ENCODE measurements around the gene MGARP. TPM values are rescaled to one million over a fixed set of nuclear protein-coding genes. Genes with fewer than 3 reads are reported as not detected.
A peak's percentile ranks its signal among the peaks of the same experiment; 100 is the strongest.

Gene MGARP
- 20.3 and 22.9 TPM in 2 replicates for polyA plus RNA-seq (2012; rRNA removed)
- polyA plus RNA-seq (2012; cell fraction: cytosol; rRNA removed) = 26.7 and 33.6 TPM in 2 replicates
- polyA plus RNA-seq (2012; cell fraction: nucleus; rRNA removed) = 4.5 and 7.4 TPM in 2 replicates

DNA sequence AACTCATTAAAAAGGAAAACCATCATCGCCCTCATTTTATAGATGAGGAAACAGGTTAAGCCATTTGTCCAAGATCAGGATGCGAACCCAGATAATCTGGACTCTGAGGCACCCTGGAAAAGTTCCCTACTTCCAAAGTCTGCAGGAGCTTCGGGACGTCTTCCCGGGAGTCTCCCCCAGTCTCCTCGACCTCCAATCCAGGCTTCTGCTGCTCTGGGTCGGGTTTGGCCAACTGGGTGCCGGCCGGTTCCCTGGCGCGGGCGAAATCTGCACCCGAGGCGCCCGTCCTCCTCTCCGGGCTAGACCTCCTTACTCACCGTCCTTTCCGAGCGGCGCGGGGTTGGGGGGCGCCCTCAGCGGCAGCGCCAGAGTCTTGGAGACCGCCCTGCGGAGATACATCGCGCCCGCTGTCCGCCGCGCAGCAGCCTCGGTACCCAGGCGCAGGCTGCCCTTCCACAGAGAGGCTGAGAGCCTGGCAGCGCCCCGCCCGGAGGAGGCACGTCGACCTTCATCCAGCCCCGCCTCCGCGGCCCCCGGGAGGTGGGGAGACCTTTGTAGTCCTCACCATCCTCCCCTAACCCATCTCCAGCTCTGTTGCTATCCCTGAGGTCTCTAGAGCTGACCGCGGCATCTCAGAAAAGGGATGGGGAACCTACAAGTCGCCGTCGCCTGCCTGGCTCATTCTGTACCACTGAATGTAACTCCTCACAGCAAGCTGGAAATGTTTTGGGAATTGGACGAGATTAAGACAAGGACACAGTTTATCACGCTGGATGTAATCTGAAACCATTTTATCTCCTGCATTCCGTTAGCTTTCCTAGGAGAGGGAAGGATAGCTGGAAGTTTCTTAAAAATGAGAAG is at the start of gene MGARP:
Gene MGARP (minus strand): TSS at position 466 of the 861 bp plus-strand sequence. CDS start 67 bp downstream, at position 399.
- WGBS (ENCODE audit: low lambda C conversion rate) = 57% methylated on average over 51 of the region's 51 CpGs
- H3K27ac ChIP-seq (ENCODE audit: low read depth in 2 of 2, low read length in 1 of 2) = no peak within 1 kb of the TSS

DNA sequence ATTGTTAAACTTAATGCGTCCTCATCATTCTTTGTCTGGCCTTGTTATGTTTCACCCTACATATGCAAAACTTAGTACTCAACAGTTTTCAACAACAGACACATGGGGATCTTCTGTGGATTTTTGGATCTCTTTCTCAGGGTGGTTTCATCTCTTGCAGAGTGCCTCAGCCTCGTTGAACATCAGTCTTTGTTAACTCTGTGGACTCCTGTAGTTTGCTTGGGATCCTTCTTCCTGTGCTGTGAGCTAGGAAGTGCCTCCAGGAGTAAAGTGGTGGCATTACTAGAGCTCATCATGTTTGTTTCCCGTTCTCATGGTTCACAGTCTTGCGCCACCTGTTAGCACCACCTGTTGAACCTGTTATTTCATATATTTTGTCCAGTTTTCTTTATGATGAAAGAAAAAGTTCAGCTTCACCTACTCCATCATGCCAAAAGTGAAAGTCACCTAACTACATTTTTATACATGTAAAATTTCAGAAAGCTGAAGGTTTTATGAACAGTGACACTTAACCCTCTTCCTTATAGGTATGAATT is 49.7 kb upstream of the MGARP start:
- no peak overlapping the region for H3K4me2 ChIP-seq
- no peak for DNase-seq
- no peak for TF ChIP-seq POLR2AphosphoS5 (IDR thresholded peaks at IDR 0.05; ENCODE audit: low read depth, low read length)
- TF ChIP-seq NRF1 (IDR thresholded peaks at IDR 0.05; ENCODE audit: low read depth, low read length) = no peak
- TF ChIP-seq, protein P1, sequence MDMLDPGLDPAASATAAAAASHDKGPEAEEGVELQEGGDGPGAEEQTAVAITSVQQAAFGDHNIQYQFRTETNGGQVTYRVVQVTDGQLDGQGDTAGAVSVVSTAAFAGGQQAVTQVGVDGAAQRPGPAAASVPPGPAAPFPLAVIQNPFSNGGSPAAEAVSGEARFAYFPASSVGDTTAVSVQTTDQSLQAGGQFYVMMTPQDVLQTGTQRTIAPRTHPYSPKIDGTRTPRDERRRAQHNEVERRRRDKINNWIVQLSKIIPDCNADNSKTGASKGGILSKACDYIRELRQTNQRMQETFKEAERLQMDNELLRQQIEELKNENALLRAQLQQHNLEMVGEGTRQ (IDR thresholded peaks at IDR 0.05; ENCODE audit: borderline replicate concordance, low read depth, low read length) = no peak
- TF ChIP-seq JUND (IDR thresholded peaks at IDR 0.05) = no peak
- TF ChIP-seq, protein P2, sequence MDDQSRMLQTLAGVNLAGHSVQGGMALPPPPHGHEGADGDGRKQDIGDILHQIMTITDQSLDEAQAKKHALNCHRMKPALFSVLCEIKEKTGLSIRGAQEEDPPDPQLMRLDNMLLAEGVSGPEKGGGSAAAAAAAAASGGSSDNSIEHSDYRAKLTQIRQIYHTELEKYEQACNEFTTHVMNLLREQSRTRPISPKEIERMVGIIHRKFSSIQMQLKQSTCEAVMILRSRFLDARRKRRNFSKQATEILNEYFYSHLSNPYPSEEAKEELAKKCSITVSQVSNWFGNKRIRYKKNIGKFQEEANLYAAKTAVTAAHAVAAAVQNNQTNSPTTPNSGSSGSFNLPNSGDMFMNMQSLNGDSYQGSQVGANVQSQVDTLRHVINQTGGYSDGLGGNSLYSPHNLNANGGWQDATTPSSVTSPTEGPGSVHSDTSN (IDR thresholded peaks at IDR 0.05) = no peak
- TF ChIP-seq NFIC (IDR thresholded peaks at IDR 0.05; ENCODE audit: borderline replicate concordance) = no peak
- TF ChIP-seq RAD21 (IDR thresholded peaks at IDR 0.05; ENCODE audit: low read length) = no peak
- TF ChIP-seq TCF12 (IDR thresholded peaks at IDR 0.05) = no peak
- TF ChIP-seq, protein P3, sequence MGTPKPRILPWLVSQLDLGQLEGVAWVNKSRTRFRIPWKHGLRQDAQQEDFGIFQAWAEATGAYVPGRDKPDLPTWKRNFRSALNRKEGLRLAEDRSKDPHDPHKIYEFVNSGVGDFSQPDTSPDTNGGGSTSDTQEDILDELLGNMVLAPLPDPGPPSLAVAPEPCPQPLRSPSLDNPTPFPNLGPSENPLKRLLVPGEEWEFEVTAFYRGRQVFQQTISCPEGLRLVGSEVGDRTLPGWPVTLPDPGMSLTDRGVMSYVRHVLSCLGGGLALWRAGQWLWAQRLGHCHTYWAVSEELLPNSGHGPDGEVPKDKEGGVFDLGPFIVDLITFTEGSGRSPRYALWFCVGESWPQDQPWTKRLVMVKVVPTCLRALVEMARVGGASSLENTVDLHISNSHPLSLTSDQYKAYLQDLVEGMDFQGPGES (IDR thresholded peaks at IDR 0.05; ENCODE audit: low read depth, low read length) = no peak
- TF ChIP-seq SMC3 (IDR thresholded peaks at IDR 0.05; ENCODE audit: low read depth, low read length) = no peak
- TF ChIP-seq, protein P4, sequence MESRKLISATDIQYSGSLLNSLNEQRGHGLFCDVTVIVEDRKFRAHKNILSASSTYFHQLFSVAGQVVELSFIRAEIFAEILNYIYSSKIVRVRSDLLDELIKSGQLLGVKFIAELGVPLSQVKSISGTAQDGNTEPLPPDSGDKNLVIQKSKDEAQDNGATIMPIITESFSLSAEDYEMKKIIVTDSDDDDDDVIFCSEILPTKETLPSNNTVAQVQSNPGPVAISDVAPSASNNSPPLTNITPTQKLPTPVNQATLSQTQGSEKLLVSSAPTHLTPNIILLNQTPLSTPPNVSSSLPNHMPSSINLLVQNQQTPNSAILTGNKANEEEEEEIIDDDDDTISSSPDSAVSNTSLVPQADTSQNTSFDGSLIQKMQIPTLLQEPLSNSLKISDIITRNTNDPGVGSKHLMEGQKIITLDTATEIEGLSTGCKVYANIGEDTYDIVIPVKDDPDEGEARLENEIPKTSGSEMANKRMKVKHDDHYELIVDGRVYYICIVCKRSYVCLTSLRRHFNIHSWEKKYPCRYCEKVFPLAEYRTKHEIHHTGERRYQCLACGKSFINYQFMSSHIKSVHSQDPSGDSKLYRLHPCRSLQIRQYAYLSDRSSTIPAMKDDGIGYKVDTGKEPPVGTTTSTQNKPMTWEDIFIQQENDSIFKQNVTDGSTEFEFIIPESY (IDR thresholded peaks at IDR 0.05; ENCODE audit: borderline replicate concordance, low read depth) = no peak
- no peak for TF ChIP-seq EZH2phosphoT487 (IDR thresholded peaks at IDR 0.05; ENCODE audit: borderline replicate concordance, low read depth)
- H3K27me3 ChIP-seq (ENCODE audit: insufficient read depth) = no peaks in the 10 kb centered on the region
- 80% methylated on average over 4 of the region's 4 CpGs for WGBS (ENCODE audit: low lambda C conversion rate)
- peaks cover 100% of the 10 kb centered on the region for H3K79me2 ChIP-seq (ENCODE audit: insufficient read depth)
- CTCF ChIA-PET = interaction anchor here (0.6 to 1.5 kb wide), 2 partner anchors 34 to 239 kb away, joined by 3 to 7 read pairs; no protein-coding TSS in a partner anchor
- H2AFZ ChIP-seq (ENCODE audit: low read depth) = no peak overlapping the region
- 0 out of 4 replicates have a peak, but pooled peaks cover 0 to 4% of the 10 kb centered on the region in 2 experiments for H3K4me1 ChIP-seq (ENCODE audit: control insufficient read depth in 1 of 2, insufficient read depth in 2 of 2, low read depth in 1 of 2, low read length in 1 of 2)
- H3K27ac ChIP-seq (ENCODE audit: low read depth in 2 of 2, low read length in 1 of 2) = no peak overlapping the region
- H3K36me3 ChIP-seq (replicated peaks in 1 of 2; ENCODE audit: control insufficient read depth in 1 of 2, insufficient read depth in 2 of 2, low read length in 1 of 2) = peaks cover 7 to 43% of the 10 kb centered on the region in 2 experiments
- no peak overlapping the region for H3K9ac ChIP-seq
- H4K20me1 ChIP-seq (ENCODE audit: insufficient read depth) = peaks cover 50% of the 10 kb centered on the region
- H3K9me2 ChIP-seq = no peaks in the 10 kb centered on the region
- no peaks in the 10 kb centered on the region for H3K9me3 ChIP-seq
- H3F3A ChIP-seq (replicated peaks; ENCODE audit: insufficient read depth) = no peaks in the 10 kb centered on the region
- POLR2A ChIA-PET = no interaction called here
- H3K4me3 ChIP-seq (ENCODE audit: low read depth in 2 of 2, low read length in 1 of 2) = no peak overlapping the region

More for the DNA sequence above, at the start of gene MGARP:
- Histone ChIP-seq H3K79me2 (ENCODE audit: insufficient read depth) (no peaks in the 10 kb centered on the region), H3K9me2 (no peaks in the 10 kb centered on the region), H3K36me3 (replicated peaks in 1 of 2; ENCODE audit: control insufficient read depth in 1 of 2, insufficient read depth in 2 of 2, low read length in 1 of 2) (no peaks in the 10 kb centered on the region), H3K4me1 (ENCODE audit: control insufficient read depth in 1 of 2, insufficient read depth in 2 of 2, low read depth in 1 of 2, low read length in 1 of 2) (peaks cover 0 to 4% of the 10 kb centered on the region in 2 experiments; a peak in 2 of 4 replicates), H3K4me2 (peak within 1 kb of the TSS; percentile 69), H3K9me3 (no peaks in the 10 kb centered on the region), H3K9ac (peak within 1 kb of the TSS; percentile 40; the same call in 1 of the 2 replicates), H3F3A (replicated peaks; ENCODE audit: insufficient read depth) (peaks cover 18% of the 10 kb centered on the region), H2AFZ (ENCODE audit: low read depth) (peak within 1 kb of the TSS; percentile 60; the same call in 1 of the 2 replicates), H3K4me3 (ENCODE audit: low read depth in 2 of 2, low read length in 1 of 2) (peak within 1 kb of the TSS; percentile 55 to 57), H3K27me3 (ENCODE audit: insufficient read depth) (no peaks in the 10 kb centered on the region), H4K20me1 (ENCODE audit: insufficient read depth) (no peaks in the 10 kb centered on the region)
- TF ChIP-seq, protein P4 (IDR thresholded peaks at IDR 0.05; ENCODE audit: borderline replicate concordance, low read depth) = no peak
- TF ChIP-seq MXI1 (IDR thresholded peaks at IDR 0.05; ENCODE audit: low read depth, low read length) (no peak), NRF1 (IDR thresholded peaks at IDR 0.05; ENCODE audit: low read depth, low read length) (no peak), SMC3 (IDR thresholded peaks at IDR 0.05; ENCODE audit: low read depth, low read length) (no peak), FOSL2 (IDR thresholded peaks at IDR 0.05; ENCODE audit: borderline replicate concordance, low read depth) (no peak), JUND (IDR thresholded peaks at IDR 0.05) (no peak), RXRA (IDR thresholded peaks at IDR 0.05; ENCODE audit: borderline replicate concordance, low read depth) (no peak), FOXJ3 (CRISPR knock-in tag; IDR thresholded peaks at IDR 0.05) (no peak)
- CTCF ChIA-PET = interaction anchor here (1.5 kb wide), 1 partner anchor 16 kb away, joined by 8 read pairs; no protein-coding TSS in a partner anchor
- DNase-seq = peak; percentile 66
- POLR2A ChIA-PET = no interaction called here
